Progenitor cell of endocrine pancreas (in vitro differentiated cells): Measurements from ENCODE around the gene S100A4. TPM values are rescaled to one million over a fixed set of nuclear protein-coding genes. Genes with fewer than 3 reads are reported as not detected.
A peak's percentile ranks its signal among the peaks of the same experiment; 100 is the strongest.

Experiments used
- DNase-seq: peaks from one replicate; pipeline ENCODE4 v3.0.0; 2021; ENCODE audit warnings: low spot score; ENCODE audit not compliant: unreplicated experiment
- H3K27ac Mint-ChIP-seq: 2 replicates; pipeline ENCODE4 v1.8.0; 2021; ENCODE audit warnings: mild to moderate bottlenecking, moderate library complexity, mixed read lengths
- H3K27me3 Mint-ChIP-seq: 2 replicates; pipeline ENCODE4 v1.8.0; 2021; ENCODE audit warnings: mixed read lengths
- H3K36me3 Mint-ChIP-seq: 2 replicates; pipeline ENCODE4 v1.8.0; 2022; ENCODE audit warnings: mixed read lengths; ENCODE audit not compliant: insufficient read depth
- H3K4me1 Mint-ChIP-seq: 2 replicates; pipeline ENCODE4 v1.8.0; 2021; ENCODE audit warnings: low read depth, mixed read lengths
- H3K4me3 Mint-ChIP-seq: 2 replicates; pipeline ENCODE4 v1.8.0; 2021; ENCODE audit warnings: low read depth, mild to moderate bottlenecking, moderate library complexity, mixed read lengths
- H3K9me3 Mint-ChIP-seq: 2 replicates; pipeline ENCODE4 v1.8.0; 2021; ENCODE audit warnings: low read depth, mixed read lengths
- CTCF ChIP-seq: fragments of 200-600 bp; sonication (generic); IDR thresholded peaks from one replicate; pipeline ENCODE4 v1.5.0; 2021; ENCODE audit warnings: antibody characterized with exemption, mild to moderate bottlenecking; ENCODE audit not compliant: unreplicated experiment
- total RNA-seq: library from RNA; stranded (reverse); gene quantifications from 2 replicates; pipeline ENCODE4 v1.2.1, GENCODE V29; 2021

S100A4 gene
- total RNA-seq, 1 donor from 2014 or later, result 7.6 TPM

GRCh38 chr1:153572569-153573015 lies 27.0 kb upstream of the S100A4 start:
- Mint-ChIP-seq H3K4me1 (peaks cover 19% of the 10 kb centered on the region), H3K36me3 (no peaks in the 10 kb centered on the region), H3K9me3 (no peaks in the 10 kb centered on the region), H3K27me3 (no peaks in the 10 kb centered on the region), H3K4me3 (no peak overlapping the region), H3K27ac (no peak overlapping the region)
- peak; percentile 58 for TF ChIP-seq CTCF
- DNase-seq, result no peak

DNA sequence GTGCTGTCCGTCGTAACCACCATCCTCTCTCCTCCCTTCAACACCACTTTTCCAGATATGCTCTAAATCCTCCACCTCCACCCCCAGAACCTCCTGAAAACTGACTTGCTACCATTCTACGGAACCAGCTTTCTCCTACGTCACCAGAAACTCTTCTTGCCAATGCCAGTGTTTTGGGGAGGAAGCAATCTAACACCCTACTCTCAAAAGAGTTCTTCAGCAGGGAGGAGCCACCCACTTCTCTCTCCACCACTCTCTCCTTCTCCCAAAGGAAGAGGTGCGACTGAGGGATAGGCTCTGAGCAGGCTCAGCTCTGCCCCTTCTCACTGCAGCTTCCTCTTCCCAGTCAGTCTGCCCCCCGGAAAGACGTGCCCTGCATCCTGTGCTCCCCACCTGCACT lies 26.1 kb upstream of the S100A4 start:
- Mint-ChIP-seq H3K27ac (no peak overlapping the region), H3K4me1 (peaks cover 24% of the 10 kb centered on the region), H3K27me3 (no peaks in the 10 kb centered on the region), H3K36me3 (no peaks in the 10 kb centered on the region), H3K4me3 (no peak overlapping the region), H3K9me3 (no peaks in the 10 kb centered on the region)
- DNase-seq, result no peak
- no peak for TF ChIP-seq CTCF

GRCh38 chr1:153570874-153571273 lies 25.3 kb upstream of the S100A4 start:
- no peak overlapping the region for H3K4me3 Mint-ChIP-seq
- no peaks in the 10 kb centered on the region for H3K27me3 Mint-ChIP-seq
- DNase-seq, result no peak
- H3K27ac Mint-ChIP-seq, result peak overlapping the region; percentile 43
- H3K36me3 Mint-ChIP-seq, result no peaks in the 10 kb centered on the region
- peaks cover 30% of the 10 kb centered on the region for H3K4me1 Mint-ChIP-seq
- H3K9me3 Mint-ChIP-seq, result no peaks in the 10 kb centered on the region
- TF ChIP-seq CTCF, result no peak

- H3K4me1 Mint-ChIP-seq, result peaks cover 35% of the 10 kb centered on the region
Measured at GRCh38 chr1:153569465-153569864, 23.9 kb upstream of the S100A4 start.

DNA sequence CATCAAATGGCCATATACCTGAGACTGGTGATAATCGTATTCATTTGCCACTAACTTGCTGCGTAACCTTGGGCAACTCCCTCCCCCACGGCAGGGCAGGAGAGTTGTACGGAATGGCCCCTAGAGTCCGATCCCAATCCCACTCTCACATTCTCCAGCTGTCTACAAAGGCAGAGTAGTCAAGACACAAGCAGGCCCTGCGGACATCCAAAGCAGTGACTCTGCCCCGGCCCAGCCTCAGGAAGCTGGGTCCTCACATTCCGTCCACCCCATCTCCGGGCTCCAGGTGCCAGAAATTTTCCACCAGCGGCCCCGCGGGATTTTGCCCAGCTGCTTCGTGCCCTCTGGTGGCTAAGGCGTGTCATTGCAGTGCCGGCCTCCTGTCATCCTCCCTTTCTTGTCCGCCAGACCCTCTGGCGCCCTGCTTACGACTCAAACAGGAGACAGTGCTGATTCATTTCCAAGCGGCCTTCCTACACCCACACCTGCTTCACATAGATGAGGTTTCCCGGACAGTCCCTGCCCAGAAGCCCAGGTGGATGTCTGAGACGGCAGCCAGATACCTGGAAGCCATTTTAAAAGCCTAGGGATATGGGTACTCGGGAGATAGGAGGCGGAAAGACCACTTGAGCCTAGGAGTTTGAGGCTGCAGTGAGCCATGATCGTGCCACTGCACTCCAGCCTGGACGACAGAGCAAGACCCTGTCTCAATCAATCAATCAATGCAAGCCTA lies 22.9 kb upstream of the S100A4 start:
- Mint-ChIP-seq H3K4me1 (peaks cover 35% of the 10 kb centered on the region), H3K36me3 (no peaks in the 10 kb centered on the region), H3K4me3 (peak overlapping the region; percentile 31), H3K9me3 (no peaks in the 10 kb centered on the region), H3K27ac (peak overlapping the region; percentile 97), H3K27me3 (no peaks in the 10 kb centered on the region)
- peak; percentile 86 for DNase-seq
- TF ChIP-seq CTCF, result peak; percentile 96

More at GRCh38 chr1:153569465-153569864, 23.9 kb upstream of the S100A4 start:
- Mint-ChIP-seq H3K27me3 (no peaks in the 10 kb centered on the region), H3K4me3 (no peak overlapping the region), H3K9me3 (no peaks in the 10 kb centered on the region), H3K36me3 (no peaks in the 10 kb centered on the region), H3K27ac (no peak overlapping the region)
- DNase-seq, result no peak
- no peak for TF ChIP-seq CTCF
